Smooth muscle cell (in vitro differentiated cells): ENCODE results near the gene SLBP. TPM values are rescaled to one million over a fixed set of nuclear protein-coding genes. Genes with fewer than 3 reads are reported as not detected.

Source experiments
- DNase-seq: peaks from one replicate; lab custom pipeline; 2025; ENCODE audit not compliant: unreplicated experiment; lab: John Stamatoyannopoulos, UW
- H2AFZ ChIP-seq: fragments of 200-600 bp; sonication (generic); 2 replicates; pipeline ENCODE4 v1.6.0; 2016; ENCODE audit warnings: antibody characterized with exemption, low read depth, mild to moderate bottlenecking
- H3F3A ChIP-seq: fragments of 200-600 bp; sonication (generic); 2 replicates; pipeline ENCODE4 v1.6.0; 2017; ENCODE audit warnings: antibody characterized with exemption, low read depth
- H3K27ac ChIP-seq: fragments of 200-600 bp; sonication (generic); 2 replicates; pipeline ENCODE4 v1.5.1; 2016; ENCODE audit warnings: low read depth, mild to moderate bottlenecking
- H3K27me3 ChIP-seq: fragments of 200-600 bp; sonication (generic); 2 replicates; pipeline ENCODE4 v1.6.1; 2016; ENCODE audit warnings: low read depth, mild to moderate bottlenecking
- H3K36me3 ChIP-seq: fragments of 200-600 bp; sonication (generic); 2 replicates; pipeline ENCODE4 v1.5.1; 2016; ENCODE audit warnings: low read depth
- H3K4me1 ChIP-seq: fragments of 200-600 bp; sonication (generic); 2 replicates; pipeline ENCODE4 v1.5.1; 2016; ENCODE audit warnings: low read depth
- H3K4me2 ChIP-seq: fragments of 200-600 bp; sonication (generic); 2 replicates; pipeline ENCODE4 v1.6.0; 2016; ENCODE audit warnings: mild to moderate bottlenecking
- H3K4me3 ChIP-seq: fragments of 200-600 bp; sonication (generic); 2 replicates; pipeline ENCODE4 v1.5.1; 2016; ENCODE audit warnings: mild to moderate bottlenecking
- H3K79me2 ChIP-seq: fragments of 200-600 bp; sonication (generic); 2 replicates; pipeline ENCODE4 v1.6.0; 2016; ENCODE audit warnings: low read depth, mild to moderate bottlenecking
- H3K9ac ChIP-seq: fragments of 200-600 bp; sonication (generic); 2 replicates; pipeline ENCODE4 v1.6.0; 2016; ENCODE audit warnings: low read depth
- H3K9me3 ChIP-seq: fragments of 200-600 bp; sonication (generic); replicated peaks from 2 replicates; pipeline ENCODE4 v1.5.1; 2016; ENCODE audit warnings: low read depth
- H4K20me1 ChIP-seq: fragments of 200-600 bp; sonication (generic); 2 replicates; pipeline ENCODE4 v1.6.0; 2016; ENCODE audit warnings: low read depth
- WGBS: methylation state at CpG from one replicate; pipeline ENCODE4 v1.1.7; 2016; ENCODE audit warnings: low lambda C conversion rate; 5-methylcytosine and 5-hydroxymethylcytosine counted together
- polyA plus RNA-seq: library from polyadenylated mRNA; unstranded; fragments of >200 nt; fragmentation: Nextera tagmentation; extraction: Ambion mirVana; gene quantifications from 2 replicates; pipeline ENCODE4 v1.2.1, GENCODE V29; 2016
- total RNA-seq: library from RNA; depleted of rRNA; stranded (reverse); fragments of >200 nt; gene quantifications from 2 replicates; pipeline ENCODE4 v1.2.3, GENCODE V29; 2014
- TF ChIP-seq, protein P1 (sequence below): fragments of 200-600 bp; sonication (generic); IDR thresholded peaks from 2 replicates; pipeline ENCODE4 v1.5.1; 2017; ENCODE audit warnings: borderline replicate concordance, mild to moderate bottlenecking, antibody characterized with exemption; ENCODE audit not compliant: insufficient read depth, poor library complexity, severe bottlenecking

The SLBP gene
- total and polyA plus RNA-seq, 2 experiments from 2014 or later = 55.4 to 63.9 TPM

- 80% methylated on average over 7 of the region's 8 CpGs for whole genome bisulfite sequencing
- Histone ChIP-seq H3K27ac (no peak overlapping the region), H3F3A (no peaks in the 10 kb centered on the region), H3K9ac (no peak overlapping the region), H3K36me3 (no peaks in the 10 kb centered on the region), H3K4me2 (no peak overlapping the region), H3K4me1 (peaks cover 8% of the 10 kb centered on the region), H4K20me1 (no peaks in the 10 kb centered on the region), H3K27me3 (no peaks in the 10 kb centered on the region), H3K79me2 (no peaks in the 10 kb centered on the region), H2AFZ (no peak overlapping the region), H3K9me3 (no peaks in the 10 kb centered on the region), H3K4me3 (no peak overlapping the region)
- TF ChIP-seq, protein P1, sequence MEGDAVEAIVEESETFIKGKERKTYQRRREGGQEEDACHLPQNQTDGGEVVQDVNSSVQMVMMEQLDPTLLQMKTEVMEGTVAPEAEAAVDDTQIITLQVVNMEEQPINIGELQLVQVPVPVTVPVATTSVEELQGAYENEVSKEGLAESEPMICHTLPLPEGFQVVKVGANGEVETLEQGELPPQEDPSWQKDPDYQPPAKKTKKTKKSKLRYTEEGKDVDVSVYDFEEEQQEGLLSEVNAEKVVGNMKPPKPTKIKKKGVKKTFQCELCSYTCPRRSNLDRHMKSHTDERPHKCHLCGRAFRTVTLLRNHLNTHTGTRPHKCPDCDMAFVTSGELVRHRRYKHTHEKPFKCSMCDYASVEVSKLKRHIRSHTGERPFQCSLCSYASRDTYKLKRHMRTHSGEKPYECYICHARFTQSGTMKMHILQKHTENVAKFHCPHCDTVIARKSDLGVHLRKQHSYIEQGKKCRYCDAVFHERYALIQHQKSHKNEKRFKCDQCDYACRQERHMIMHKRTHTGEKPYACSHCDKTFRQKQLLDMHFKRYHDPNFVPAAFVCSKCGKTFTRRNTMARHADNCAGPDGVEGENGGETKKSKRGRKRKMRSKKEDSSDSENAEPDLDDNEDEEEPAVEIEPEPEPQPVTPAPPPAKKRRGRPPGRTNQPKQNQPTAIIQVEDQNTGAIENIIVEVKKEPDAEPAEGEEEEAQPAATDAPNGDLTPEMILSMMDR = no peak
- no peak for DNase-seq
Observed at GRCh38 chr4:1751919-1752283, 39.8 kb upstream of the SLBP start.

DNA sequence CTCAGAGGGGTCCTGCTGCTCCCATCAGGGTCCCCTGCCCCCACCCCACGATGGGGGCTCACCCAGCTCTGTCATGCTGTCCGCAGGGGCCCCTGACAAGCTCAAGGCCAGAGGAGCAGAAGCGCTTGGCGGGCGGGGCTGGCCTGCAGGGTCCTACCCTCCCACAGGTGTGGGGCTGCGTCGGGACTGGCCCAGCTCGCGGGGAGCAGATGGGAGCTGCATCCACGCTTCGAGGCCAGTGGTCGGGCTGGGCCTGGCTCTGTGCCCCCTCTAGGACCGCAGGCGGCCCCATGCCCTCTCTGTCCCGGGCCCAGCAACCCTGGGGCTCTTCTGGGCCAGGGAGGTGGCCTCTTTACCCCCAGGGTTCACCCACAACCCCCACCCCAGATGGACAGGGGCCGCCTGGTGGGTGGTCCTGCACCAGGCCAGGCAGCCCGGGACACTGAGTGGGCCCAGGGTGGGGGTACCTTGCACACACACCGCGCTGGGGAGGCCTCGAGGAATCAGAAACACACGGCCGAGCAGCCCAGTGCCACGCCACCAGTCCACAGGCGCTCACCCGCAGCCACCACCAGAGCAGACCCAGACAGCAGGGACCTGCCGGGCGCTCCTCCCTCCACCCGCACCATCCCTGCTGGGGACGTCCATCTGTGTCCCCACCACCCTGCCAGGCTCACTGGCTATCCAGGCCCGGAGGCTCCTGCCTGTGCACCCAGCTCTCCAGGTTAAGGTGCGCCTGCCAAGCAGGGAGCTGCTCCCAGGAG lies 39.2 kb upstream of the SLBP start:
- Histone ChIP-seq H3K27ac (no peak overlapping the region), H3F3A (no peaks in the 10 kb centered on the region), H3K9me3 (no peaks in the 10 kb centered on the region), H3K4me2 (no peak overlapping the region), H3K4me3 (no peak overlapping the region), H2AFZ (no peak overlapping the region), H4K20me1 (no peaks in the 10 kb centered on the region), H3K36me3 (no peaks in the 10 kb centered on the region), H3K9ac (no peak overlapping the region), H3K27me3 (no peaks in the 10 kb centered on the region), H3K79me2 (no peaks in the 10 kb centered on the region), H3K4me1 (peaks cover 8% of the 10 kb centered on the region)
- 91% methylated on average over 22 of the region's 31 CpGs for WGBS
- TF ChIP-seq, protein P1 = no peak
- DNase-seq = no peak

- no peaks in the 10 kb centered on the region for H3K9me3 ChIP-seq
- 91% methylated on average over 14 of the region's 18 CpGs for WGBS
- no peaks in the 10 kb centered on the region for H3K27me3 ChIP-seq
- no peak for DNase-seq
- H4K20me1 ChIP-seq = no peaks in the 10 kb centered on the region
- H3K36me3 ChIP-seq = no peaks in the 10 kb centered on the region
- no peak overlapping the region for H3K4me2 ChIP-seq
- peaks cover 8% of the 10 kb centered on the region for H3K4me1 ChIP-seq
- no peaks in the 10 kb centered on the region for H3K79me2 ChIP-seq
- H2AFZ ChIP-seq = no peak overlapping the region
- TF ChIP-seq, protein P1 = no peak
- H3K9ac ChIP-seq = no peak overlapping the region
- no peak overlapping the region for H3K27ac ChIP-seq
- H3K4me3 ChIP-seq = no peak overlapping the region
- H3F3A ChIP-seq = no peaks in the 10 kb centered on the region
Observed at GRCh38 chr4:1750381-1751154, 38.4 kb upstream of the SLBP start.
